BJ (cell line): ENCODE measurements around the gene LYRM7. TPM values are rescaled to one million over a fixed set of nuclear protein-coding genes. Genes with fewer than 3 reads are reported as not detected.

Source experiments
- CTCF ChIA-PET: fragments of 350-600 bp; formaldehyde crosslinking; extraction: SDS; loops from one replicate; lab custom pipeline; 2021; ENCODE audit warnings: antibody characterized with exemption, inconsistent platforms; lab: Yijun Ruan, JAX
- POLR2A ChIA-PET: fragments of 300-600 bp; sonication (Branson Sonifier 250); formaldehyde crosslinking; extraction: SDS; loops from one replicate; lab custom pipeline; 2021; ENCODE audit warnings: antibody characterized with exemption; lab: Charles Lee
- DNase-seq: peaks from one replicate; pipeline ENCODE4 v3.0.0-alpha.2; 2011; ENCODE audit warnings: low read depth
- H3K27me3 ChIP-seq: 2 replicates; pipeline ENCODE4 v1.6.0; 2011; ENCODE audit warnings: low read length; ENCODE audit not compliant: control insufficient read depth, insufficient read depth
- H3K36me3 ChIP-seq: 2 replicates; pipeline ENCODE4 v1.5.1; 2011; ENCODE audit warnings: low read length; ENCODE audit not compliant: control insufficient read depth, insufficient read depth
- H3K4me3 ChIP-seq: 2 replicates; pipeline ENCODE4 v1.5.1; 2011; ENCODE audit warnings: low read depth, mild to moderate bottlenecking, control low read depth, low read length
- CTCF ChIP-seq: IDR thresholded peaks from 2 replicates; pipeline ENCODE4 v1.5.1; 2011; ENCODE audit warnings: low read depth, mild to moderate bottlenecking, control low read depth, inconsistent platforms, low read length, moderate library complexity; ENCODE audit not compliant: insufficient read depth
- polyA plus RNA-seq: library from polyadenylated mRNA; depleted of rRNA; stranded (reverse); fragments of >200 nt; gene quantifications from 2 replicates; pipeline ENCODE4 v1.2.3, GENCODE V29; 2011

Gene LYRM7
- polyA plus RNA-seq, 1 experiment = 1.6 TPM

GRCh38 chr5:131142970-131143617 lies 27.6 kb upstream of the LYRM7 start:
- no peak for TF ChIP-seq CTCF
- Histone ChIP-seq H3K4me3 (no peak overlapping the region), H3K36me3 (no peaks in the 10 kb centered on the region), H3K27me3 (no peaks in the 10 kb centered on the region)
- ChIA-PET POLR2A (no interaction called here), CTCF (no interaction called here)
- no peak for DNase-seq

GRCh38 chr5:131147258-131147657 lies 23.5 kb upstream of the LYRM7 start:
- DNase-seq = no peak
- TF ChIP-seq CTCF = no peak
- Histone ChIP-seq H3K27me3 (no peaks in the 10 kb centered on the region), H3K36me3 (no peaks in the 10 kb centered on the region), H3K4me3 (no peak overlapping the region)
- ChIA-PET CTCF (no interaction called here), POLR2A (no interaction called here)

- Histone ChIP-seq H3K4me3 (no peak overlapping the region), H3K36me3 (no peaks in the 10 kb centered on the region), H3K27me3 (no peaks in the 10 kb centered on the region)
- ChIA-PET CTCF (no interaction called here), POLR2A (no interaction called here)
- no peak for DNase-seq
- TF ChIP-seq CTCF = no peak
Measured at GRCh38 chr5:131148835-131149234, 21.9 kb upstream of the LYRM7 start.

- Histone ChIP-seq H3K27me3 (no peaks in the 10 kb centered on the region), H3K4me3 (no peak overlapping the region), H3K36me3 (no peaks in the 10 kb centered on the region)
- CTCF ChIA-PET = no interaction called here
- POLR2A ChIA-PET = no interaction called here
- DNase-seq = no peak
- no peak for TF ChIP-seq CTCF
Measured at GRCh38 chr5:131150408-131150807, 20.3 kb upstream of the LYRM7 start.

GRCh38 chr5:131151216-131151615 lies 19.5 kb upstream of the LYRM7 start:
- POLR2A ChIA-PET = no interaction called here
- TF ChIP-seq CTCF = no peak
- CTCF ChIA-PET = no interaction called here
- Histone ChIP-seq H3K4me3 (no peak overlapping the region), H3K36me3 (no peaks in the 10 kb centered on the region), H3K27me3 (no peaks in the 10 kb centered on the region)
- DNase-seq = no peak
